Dendritic cell treated with granulocyte-macrophage colony-stimulating factor and Interleukin-4, amounts not matched to agents 40 ng/mL and 50 ng/mL, for 4 days (primary cell): Measurements from ENCODE around the gene XPO4.

Source experiments
- H3K27ac Mint-ChIP-seq: one replicate; pipeline ENCODE4 v1.8.0; 2022; ENCODE audit warnings: mild to moderate bottlenecking, mixed read lengths
- H3K27me3 Mint-ChIP-seq: one replicate; pipeline ENCODE4 v1.8.0; 2022; ENCODE audit warnings: mild to moderate bottlenecking, mixed read lengths
- H3K36me3 Mint-ChIP-seq: one replicate; pipeline ENCODE4 v1.8.0; 2022; ENCODE audit warnings: low read depth, mixed read lengths
- H3K4me1 Mint-ChIP-seq: one replicate; pipeline ENCODE4 v1.8.0; 2022; ENCODE audit warnings: low read depth, mixed read lengths
- H3K4me3 Mint-ChIP-seq: one replicate; pipeline ENCODE4 v1.8.0; 2022; ENCODE audit warnings: mild to moderate bottlenecking, moderate library complexity, mixed read lengths
- H3K9me3 Mint-ChIP-seq: one replicate; pipeline ENCODE4 v1.8.0; 2022; ENCODE audit warnings: mixed read lengths
- intact Hi-C: fragments of 100-400 bp; cut with micrococcal nuclease; formaldehyde crosslinking; loops from one replicate; pipeline ENCODE4 v1.15.0; 2022

Gene XPO4

DNA sequence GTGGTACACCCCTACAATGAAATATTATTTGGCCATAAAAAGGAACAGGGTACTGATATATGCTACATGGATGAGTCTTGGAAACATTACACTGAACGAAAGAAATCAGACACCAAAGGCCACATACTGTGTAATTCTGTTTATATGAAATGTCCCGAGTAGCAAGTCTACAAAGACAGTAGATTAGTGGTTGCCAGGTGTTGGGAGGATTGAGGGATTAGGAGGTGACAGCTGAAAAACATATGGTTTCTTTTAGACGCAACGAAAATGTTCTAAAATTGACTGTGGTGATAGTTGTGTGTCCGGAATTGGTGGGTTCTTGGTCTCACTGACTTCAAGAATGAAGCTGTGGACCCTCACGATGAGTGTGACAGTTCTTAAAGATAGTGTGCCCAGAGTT is 163.9 kb downstream of the XPO4 start:
- intact Hi-C loops, result no loop called here
- Mint-ChIP-seq H3K27me3 (no peaks in the 10 kb centered on the region), H3K4me1 (no peaks in the 10 kb centered on the region), H3K36me3 (no peaks in the 10 kb centered on the region), H3K9me3 (peaks cover 10% of the 10 kb centered on the region), H3K4me3 (no peak overlapping the region), H3K27ac (no peak overlapping the region)

DNA sequence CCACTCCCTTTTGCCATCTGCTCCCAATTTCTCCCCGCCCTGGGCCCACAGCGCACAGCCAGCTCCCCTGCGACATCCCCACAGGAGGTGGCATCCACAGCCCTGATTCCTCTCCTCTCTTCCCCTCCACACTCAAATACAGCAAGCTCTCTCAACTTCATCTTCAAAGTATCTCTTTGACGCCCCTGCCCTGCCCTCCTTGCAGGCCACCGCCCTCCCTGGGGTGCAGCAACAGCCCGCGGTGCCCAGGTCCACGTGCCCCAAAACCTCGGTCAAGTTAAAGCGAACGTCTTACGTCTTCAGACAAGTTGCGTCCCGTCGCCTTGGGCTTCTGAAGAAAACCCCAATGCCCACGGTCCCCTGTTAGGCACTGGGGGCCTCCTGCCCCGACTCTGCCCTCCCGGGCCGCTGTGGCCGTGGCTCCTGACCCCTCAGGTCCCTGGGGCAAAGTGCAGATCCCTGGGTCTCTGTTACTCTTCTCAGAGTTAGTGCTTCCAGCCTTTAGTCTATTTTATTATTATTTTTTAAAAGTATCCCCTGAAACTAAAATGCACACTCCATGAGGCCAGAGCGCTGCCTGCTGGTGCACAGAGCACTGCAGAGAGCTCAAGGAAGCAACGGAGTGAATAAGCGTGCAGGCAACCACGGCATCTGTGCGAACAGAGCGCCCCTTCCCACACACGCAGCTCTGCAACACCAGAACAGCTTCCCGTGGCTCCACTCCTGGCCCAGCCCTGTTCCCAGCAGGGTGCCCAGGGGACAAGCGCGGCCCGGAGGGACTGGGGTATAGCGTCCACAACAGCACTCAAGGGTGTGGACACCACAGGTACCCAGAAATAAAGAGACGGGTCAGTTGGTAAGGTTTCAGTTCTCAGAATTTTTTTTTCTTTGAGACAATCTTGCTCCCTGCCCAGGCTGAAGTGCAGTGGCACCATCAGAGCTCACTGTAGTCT is 172.6 kb downstream of the XPO4 start:
- Mint-ChIP-seq H3K27ac (no peak overlapping the region), H3K27me3 (no peaks in the 10 kb centered on the region), H3K4me3 (no peak overlapping the region), H3K36me3 (no peaks in the 10 kb centered on the region), H3K4me1 (peaks cover 8% of the 10 kb centered on the region), H3K9me3 (no peaks in the 10 kb centered on the region)
- intact Hi-C loops, result no loop called here

DNA sequence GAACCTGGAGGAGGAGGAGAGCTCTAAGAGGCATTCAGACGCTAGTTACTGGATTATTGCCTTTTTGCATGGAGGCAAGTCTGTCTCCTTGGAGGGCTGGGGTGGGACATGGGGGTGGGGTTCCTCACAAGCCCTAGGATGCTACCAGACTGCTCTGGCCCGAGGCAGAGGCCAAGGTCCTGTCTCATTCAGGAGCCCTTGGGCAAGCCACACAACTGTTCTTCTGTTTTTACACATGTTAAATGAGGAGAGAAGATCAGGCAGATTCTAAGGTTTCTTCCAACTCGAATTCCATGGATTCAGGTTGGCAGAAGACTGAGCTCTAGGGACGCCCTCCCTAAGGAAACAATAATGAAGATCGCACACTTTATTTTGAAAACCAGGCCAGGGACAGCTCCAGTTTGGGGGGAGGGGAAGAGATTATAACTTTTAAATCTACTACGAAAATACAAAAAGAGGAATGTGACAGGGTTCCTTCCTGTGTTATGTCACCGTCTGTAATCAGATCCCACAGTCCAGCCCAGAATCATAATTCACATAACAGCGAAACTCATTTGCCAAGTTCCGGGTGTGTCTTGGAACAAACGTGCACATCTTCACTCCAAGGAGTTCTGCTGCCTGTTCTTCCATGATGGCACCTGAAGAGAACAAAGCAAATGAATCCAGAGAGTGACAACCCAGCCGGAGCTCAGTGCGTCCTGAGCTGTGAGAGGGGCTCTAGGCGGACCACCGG is 173.8 kb downstream of the XPO4 start:
- Mint-ChIP-seq H3K36me3 (no peaks in the 10 kb centered on the region), H3K27ac (no peak overlapping the region), H3K4me3 (no peak overlapping the region), H3K27me3 (no peaks in the 10 kb centered on the region), H3K9me3 (no peaks in the 10 kb centered on the region), H3K4me1 (peaks cover 8% of the 10 kb centered on the region)
- intact Hi-C loops, result no loop called here

DNA sequence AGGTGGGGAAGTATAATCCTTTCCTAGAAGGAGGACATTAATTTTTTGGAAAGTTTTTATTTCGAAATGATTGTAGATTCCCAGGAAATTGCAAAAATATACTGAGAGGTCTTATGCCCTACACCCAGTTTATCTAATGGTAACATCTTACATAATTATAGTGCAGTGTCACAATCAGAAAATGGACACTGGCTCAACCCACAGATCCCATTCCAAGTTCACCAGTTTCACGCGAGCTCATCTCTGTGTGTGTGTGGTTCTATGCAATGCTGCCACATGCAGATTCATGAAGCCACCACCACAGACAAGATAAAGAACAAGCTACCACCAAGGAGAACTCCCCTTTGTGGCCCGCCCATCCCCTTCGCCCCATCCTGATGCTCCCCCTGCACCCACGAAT is 174.7 kb downstream of the XPO4 start:
- Mint-ChIP-seq H3K4me1 (peaks cover 8% of the 10 kb centered on the region), H3K4me3 (no peak overlapping the region), H3K27ac (no peak overlapping the region), H3K9me3 (no peaks in the 10 kb centered on the region), H3K36me3 (no peaks in the 10 kb centered on the region), H3K27me3 (peaks cover 3% of the 10 kb centered on the region)
- intact Hi-C loops, result no loop called here
